T-helper 2 cell (primary cell): ENCODE results near the gene HOMER2.

Experiments used
- DNase-seq, 5 experiments: peaks; one replicate each; pipeline versions ENCODE4 v3.0.0 to v3.0.0-alpha.2; 2012 to 2022

Gene HOMER2

DNA sequence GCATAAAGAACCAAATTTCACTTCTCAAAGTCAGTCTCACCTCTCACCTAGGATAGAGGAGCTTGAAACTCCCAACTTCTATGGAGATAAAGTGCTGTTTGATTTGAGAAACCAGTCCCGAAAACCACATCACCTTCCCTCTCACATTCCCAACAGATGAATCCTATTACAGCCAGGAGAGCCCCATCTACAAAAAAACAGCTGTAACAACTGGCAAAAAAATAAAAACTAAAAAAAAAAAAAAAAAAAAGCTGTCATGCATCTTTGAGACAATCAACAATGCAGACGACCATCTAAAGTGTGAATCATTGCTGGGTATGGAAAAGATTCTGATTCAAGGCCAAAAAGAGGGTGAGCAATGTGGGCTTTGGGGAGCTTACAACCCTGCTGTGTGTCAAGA lies 23.8 kb downstream of the HOMER2 start:
- no peak for DNase-seq

GRCh38 chr15:82923744-82924143 lies 28.8 kb downstream of the HOMER2 start:
- no peak for DNase-seq

DNA sequence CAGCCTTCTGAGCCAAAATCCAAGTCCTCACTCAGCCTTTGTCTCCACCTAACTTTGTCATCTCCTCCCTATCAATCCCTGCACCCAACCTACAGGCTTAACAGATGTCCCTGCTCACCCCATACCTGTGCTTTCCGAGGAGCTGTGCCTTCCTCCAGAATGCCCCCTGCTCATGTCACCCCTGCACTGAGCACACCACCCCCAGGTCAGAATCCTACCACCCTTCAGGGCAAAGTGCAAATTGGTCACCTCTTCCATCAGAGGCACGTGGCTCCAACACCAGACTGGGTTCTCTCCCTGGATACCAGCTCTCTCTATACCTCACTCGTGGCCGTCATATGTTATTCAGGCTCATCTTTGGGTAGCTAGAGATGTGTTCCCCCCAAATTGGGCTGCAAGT lies 29.8 kb downstream of the HOMER2 start:
- DNase-seq, result no peak

DNA sequence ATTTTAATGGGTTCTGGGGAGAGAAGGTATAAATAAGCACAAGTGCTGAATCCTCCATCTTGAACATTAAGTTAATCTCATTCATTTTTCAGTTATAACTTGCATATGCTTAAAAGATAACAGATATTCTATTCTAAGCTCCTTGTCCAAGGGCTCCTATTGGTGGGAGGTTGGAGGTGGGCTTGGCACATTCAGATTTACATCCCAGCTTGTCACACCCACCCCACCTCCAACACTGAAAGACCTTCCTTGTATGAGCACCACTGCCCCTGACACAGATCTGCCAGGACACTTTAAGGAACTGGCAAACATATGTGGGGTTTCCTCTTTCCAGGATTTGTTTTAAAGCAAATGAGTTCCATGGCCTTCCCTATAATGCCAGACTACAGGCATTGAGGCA lies 30.6 kb downstream of the HOMER2 start:
- DNase-seq, result no peak

DNA sequence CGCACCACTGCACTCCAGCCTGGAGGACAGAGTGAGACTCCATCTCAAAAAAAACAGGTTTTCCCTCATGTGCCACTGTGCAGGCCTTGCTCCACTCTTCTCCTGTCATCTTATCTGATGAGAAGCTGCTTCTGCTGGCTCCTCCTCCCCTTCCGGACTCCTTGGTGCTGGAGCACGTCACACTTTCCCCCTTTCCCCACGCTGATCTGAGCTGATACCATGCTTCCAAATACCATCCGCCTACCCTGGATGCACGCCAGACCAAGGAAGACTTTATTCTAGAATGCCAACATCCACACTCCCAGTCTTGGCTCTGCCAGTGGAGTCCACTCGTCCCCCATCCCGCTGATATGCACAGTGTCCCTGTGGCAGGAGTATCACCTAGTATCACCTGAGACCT lies 31.3 kb downstream of the HOMER2 start:
- DNase-seq, result no peak

DNA sequence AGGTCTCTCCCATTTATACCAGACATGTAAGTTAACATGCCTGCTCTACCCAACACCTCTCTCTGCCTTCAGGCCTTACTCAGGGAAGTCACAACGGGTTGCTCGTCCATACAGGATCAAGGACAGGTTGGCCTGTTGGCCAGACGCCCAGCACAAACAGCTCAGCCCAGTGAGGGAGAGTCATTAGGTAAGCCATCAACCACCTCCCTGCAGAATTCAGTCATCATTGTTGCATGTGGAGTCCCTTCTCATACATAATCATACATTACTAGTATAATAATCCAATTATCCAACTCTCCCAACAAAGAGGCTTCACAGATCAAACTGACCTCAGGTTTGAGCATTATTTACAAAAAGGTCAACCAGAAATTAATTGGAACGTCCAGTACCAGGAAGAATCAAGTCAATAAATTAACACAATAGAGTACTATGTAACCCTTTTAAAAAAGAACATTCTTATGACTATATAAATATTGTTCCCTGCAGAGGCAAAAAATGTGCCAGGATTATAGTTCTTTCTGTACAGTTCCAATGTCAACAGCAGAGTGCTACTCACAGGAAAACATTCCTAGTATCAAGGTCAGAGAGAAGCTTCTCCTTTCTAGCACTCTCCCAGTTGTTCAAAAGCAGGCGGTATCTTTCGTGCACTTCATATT lies 33.2 kb downstream of the HOMER2 start:
- no peak for DNase-seq

- no peak for DNase-seq
Measured at GRCh38 chr15:82918607-82919230, 33.8 kb downstream of the HOMER2 start.

DNA sequence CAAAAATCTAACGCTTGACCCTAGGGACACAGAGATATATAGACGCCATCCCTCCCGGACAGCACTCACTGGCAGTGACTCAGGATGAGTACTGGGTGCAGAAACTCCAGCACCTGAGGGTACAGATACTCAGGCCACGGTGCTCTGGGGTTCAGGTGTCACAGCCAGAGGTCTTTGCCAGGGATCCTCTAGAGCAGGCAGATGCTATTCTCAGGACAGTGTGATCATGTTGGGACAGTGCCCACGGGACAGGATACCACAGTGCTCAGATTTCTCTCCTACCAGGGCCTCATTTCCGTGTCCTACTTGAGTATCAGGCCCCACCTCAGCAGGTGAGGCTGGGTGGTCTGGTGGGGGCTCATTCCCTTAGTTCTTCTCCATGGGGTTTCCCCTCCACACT lies 34.4 kb downstream of the HOMER2 start:
- DNase-seq, result no peak

DNA sequence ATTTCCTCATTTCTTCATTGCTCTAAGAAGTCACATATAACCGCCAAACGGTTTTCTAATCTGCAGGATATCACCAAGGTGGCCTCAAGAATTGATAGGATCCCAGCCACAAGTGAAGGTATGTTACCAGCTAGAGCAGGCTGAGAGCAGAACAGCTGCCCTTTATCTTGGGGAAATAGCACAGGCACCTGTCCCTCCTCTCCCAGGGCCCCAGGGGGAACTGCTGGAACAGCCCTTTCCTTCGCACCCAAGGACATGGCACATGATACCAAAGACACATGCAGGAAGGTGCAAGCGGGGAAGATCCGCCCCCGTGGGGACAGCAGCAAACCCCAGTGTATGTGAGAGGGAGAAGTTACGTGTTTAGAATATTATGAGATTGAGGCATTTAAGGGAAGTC lies 35.3 kb downstream of the HOMER2 start:
- no peak for DNase-seq

GRCh38 chr15:82916161-82916952 lies 36.2 kb downstream of the HOMER2 start:
- DNase-seq, result no peak

DNA sequence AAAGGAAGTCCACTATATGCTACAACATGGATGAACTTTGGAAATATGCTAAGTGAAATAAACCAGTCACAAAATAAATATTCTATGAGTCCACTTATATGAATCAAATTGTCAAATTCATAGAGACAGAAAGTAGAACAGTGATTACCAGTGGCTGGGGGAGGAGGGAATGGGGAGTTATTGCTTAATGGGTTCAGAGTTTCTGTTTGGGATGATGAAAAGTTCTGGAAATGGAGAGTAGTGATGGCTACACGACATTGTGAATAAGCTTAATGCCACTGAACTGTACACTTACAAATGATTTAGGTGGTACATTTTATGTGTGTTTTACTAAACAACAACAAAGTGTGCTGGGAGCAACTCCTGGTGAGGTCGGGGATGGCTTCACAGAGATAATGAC lies 38.1 kb downstream of the HOMER2 start:
- DNase-seq, result no peak

- no peak for DNase-seq
Measured at GRCh38 chr15:82911458-82911857, 41.1 kb downstream of the HOMER2 start.

- DNase-seq, result no peak
Measured at GRCh38 chr15:82910721-82911120, 41.8 kb downstream of the HOMER2 start.

DNA sequence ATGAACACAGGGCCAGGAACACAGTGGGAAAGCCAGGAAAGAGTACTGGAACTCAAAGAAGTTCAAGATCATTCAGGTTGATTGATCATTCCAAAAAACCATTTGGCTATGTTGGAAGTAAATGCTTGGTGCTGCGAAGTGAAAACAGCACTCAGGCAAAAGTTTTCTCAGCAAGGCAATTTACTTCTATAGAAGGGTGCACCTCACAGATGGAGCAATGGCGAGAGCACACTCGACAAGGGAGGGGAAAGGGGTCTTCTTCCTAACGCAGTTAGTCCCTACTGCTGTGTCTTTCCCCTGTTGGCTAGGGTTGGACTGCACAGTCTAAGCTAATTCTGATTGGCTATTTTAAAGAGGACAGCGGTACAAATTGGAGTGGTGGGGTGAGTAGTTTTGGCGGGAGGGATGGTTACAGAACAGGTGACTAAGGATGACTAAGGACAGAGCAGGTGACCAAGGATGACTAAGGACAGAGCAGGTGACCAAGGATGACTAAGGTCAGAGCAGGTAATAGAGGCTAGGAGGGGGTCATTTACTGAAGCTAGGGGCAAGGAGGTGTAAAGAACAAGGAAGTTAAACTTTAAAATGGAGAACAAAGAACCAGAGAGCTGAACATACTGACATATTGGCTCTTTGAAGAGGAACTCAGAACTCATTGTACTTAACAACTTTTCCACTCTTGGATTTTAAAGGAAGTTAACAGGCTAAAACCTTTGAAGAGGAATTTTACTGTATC lies 43.3 kb downstream of the HOMER2 start:
- DNase-seq, result no peak

GRCh38 chr15:82907350-82907749 lies 45.2 kb downstream of the HOMER2 start:
- DNase-seq, result no peak

- no peak for DNase-seq
Measured at GRCh38 chr15:82904574-82904973, 47.9 kb downstream of the HOMER2 start.

DNA sequence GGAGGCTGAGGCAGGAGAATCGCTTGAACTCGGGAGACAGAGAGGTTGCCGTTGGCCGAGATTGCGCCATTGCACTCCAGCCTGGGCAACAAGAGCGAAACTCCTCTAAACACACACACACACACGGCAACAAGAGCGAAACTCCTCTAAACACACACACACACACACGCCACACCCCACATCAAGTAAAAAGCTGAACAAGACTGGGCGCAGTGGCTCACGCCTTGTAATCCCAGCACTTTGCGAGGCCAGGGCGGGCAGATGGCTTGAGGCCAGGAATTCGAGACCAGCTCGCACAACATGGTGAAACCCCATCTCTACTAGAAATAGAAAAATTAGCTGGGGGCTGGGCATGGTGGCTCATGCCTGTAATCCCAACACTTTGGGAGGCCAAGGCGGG lies 49.0 kb downstream of the HOMER2 start:
- no peak for DNase-seq

DNA sequence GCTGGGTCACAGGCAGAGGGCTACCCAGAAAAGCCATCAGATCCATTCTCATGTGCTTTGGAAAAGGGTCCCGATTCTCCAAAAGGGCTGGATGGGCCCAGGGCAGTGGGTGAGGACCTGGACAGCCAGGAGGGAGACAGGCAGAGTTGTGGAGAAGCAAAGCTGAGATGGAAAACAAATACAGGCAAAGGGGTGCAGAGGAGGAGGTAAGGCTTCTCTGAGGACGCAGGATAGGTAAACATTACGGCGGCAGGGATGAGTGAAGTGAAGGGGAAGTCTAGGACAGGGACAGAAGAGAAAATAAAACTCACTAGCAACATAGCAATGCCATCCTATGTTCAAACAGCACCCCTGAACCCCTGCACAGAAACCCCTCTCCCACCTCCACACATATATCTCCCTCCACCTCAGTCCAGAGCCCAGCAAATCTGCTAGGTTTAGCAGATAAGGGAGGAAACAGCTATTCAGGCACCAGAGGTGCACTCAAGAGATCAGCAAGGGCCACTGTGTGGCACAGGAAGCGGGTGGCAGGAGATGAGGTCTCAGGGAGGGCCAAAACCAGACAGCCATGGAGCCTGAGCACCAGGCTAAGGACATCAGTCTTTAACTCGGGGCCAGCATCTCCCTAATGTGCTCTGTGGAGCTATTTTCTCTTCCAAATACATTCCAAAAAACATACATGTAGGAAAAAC lies 51.3 kb downstream of the HOMER2 start:
- peak in 1 of 5 experiments; percentile 10 for DNase-seq

DNA sequence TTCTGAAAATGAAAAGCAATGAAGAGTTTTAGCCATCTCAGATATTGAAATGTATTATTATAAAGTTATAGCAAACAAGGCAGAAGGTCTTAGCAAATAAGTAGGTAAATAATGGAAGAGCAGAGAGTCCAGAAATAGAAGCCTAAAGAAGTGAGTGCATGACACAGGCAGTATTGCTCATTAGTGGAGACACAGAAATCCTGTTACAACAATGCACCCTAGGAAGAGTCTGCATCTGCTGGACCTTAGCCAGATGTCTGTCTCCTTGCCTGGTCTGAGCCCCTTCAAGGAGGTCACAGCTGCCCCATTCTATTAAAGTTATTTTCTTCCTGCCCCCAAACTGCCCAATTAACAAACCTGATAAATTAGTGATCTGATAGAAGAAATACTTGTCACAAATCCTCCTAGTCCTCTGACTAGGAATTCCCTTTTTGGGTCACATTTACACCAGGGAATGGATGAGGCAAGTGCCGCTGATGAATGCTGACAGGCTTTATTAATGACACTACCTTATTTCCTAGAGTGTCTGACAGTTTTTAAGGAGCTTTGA lies 51.9 kb downstream of the HOMER2 start:
- DNase-seq, result no peak

- no peak for DNase-seq
Measured at GRCh38 chr15:82898961-82899360, 53.6 kb downstream of the HOMER2 start.

GRCh38 chr15:82895983-82896382 lies 56.5 kb downstream of the HOMER2 start:
- no peak for DNase-seq

GRCh38 chr15:82894971-82895520 lies 57.5 kb downstream of the HOMER2 start:
- DNase-seq, result no peak
